ENCODE data around the gene STRIP2. TPM values are rescaled to one million over a fixed set of nuclear protein-coding genes. Genes with fewer than 3 reads are reported as not detected.

STRIP2 gene
- total and polyA plus RNA-seq, 2 experiments from 2014 or later = 4.7 to 10.6 TPM

GRCh38 chr7:129496653-129497052, 62.4 kb downstream of the STRIP2 start (continued):
- TF ChIP-seq, protein P1, sequence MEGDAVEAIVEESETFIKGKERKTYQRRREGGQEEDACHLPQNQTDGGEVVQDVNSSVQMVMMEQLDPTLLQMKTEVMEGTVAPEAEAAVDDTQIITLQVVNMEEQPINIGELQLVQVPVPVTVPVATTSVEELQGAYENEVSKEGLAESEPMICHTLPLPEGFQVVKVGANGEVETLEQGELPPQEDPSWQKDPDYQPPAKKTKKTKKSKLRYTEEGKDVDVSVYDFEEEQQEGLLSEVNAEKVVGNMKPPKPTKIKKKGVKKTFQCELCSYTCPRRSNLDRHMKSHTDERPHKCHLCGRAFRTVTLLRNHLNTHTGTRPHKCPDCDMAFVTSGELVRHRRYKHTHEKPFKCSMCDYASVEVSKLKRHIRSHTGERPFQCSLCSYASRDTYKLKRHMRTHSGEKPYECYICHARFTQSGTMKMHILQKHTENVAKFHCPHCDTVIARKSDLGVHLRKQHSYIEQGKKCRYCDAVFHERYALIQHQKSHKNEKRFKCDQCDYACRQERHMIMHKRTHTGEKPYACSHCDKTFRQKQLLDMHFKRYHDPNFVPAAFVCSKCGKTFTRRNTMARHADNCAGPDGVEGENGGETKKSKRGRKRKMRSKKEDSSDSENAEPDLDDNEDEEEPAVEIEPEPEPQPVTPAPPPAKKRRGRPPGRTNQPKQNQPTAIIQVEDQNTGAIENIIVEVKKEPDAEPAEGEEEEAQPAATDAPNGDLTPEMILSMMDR (conservative IDR thresholded peaks at IDR 0.05; ENCODE audit: low read depth in 2 of 2) = no peak
- TF ChIP-seq NANOG (IDR thresholded peaks at IDR 0.05; ENCODE audit: borderline replicate concordance) (no peak), EZH2 (IDR thresholded peaks at IDR 0.05; ENCODE audit: low read depth, unreplicated experiment) (no peak), REST (IDR thresholded peaks at IDR 0.05; ENCODE audit: unreplicated experiment) (no peak), JUNB (IDR thresholded peaks at IDR 0.05; ENCODE audit: unreplicated experiment) (no peak), ZNF114 (CRISPR knock-in tag; IDR thresholded peaks at IDR 0.05) (no peak), ETS1 (IDR thresholded peaks at IDR 0.05) (no peak), POLR2AphosphoS5 (IDR thresholded peaks at IDR 0.05; ENCODE audit: low read depth) (no peak)

DNA sequence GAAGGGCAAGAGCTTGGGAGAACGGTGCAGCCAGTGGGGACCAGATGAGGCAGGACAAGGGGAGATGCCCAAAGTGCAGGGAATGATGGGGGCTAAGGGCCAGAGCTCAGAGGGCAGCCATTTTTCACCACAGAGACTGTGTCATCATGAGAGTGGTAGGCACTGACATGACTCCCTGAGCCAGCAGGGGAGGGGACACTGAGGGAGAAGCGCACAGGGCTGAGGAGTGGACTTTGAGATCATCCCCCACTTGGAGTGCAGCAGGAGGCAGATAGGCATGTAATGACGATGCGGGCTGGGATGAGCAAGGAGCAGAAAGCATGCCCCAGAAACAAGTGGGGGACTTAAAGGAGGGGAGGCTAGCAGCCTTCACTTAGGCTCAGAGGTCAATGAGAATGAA, 62.9 kb downstream of the STRIP2 start:
- Mint-ChIP-seq H3K4me3 (no peak overlapping the region), H3K27ac (no peak overlapping the region), H3K27me3 (ENCODE audit: insufficient read depth, low read depth, poor library complexity) (peaks cover 20% of the 10 kb centered on the region), H3K36me3 (ENCODE audit: low read depth) (no peaks in the 10 kb centered on the region), H3K9me3 (no peaks in the 10 kb centered on the region; the same call in 2 of the 3 replicates), H3K4me1 (no peaks in the 10 kb centered on the region; the same call in 2 of the 3 replicates)
- Histone ChIP-seq H4K20me1 (replicated peaks; ENCODE audit: insufficient read depth) (no peaks in the 10 kb centered on the region), H3K36me3 (ENCODE audit: insufficient read depth) (no peaks in the 10 kb centered on the region), H3K4me2 (no peak overlapping the region), H3K4me3 (no peak overlapping the region), H3K4me1 (ENCODE audit: insufficient read depth) (peaks cover 4% of the 10 kb centered on the region; the same call in 1 of the 2 replicates), H2AFZ (no peak overlapping the region), H3K27me3 (ENCODE audit: insufficient read depth) (peaks cover 15% of the 10 kb centered on the region), H3F3A (replicated peaks; ENCODE audit: low read depth) (0 out of 2 replicates have a peak, but pooled peaks cover 10% of the 10 kb centered on the region), H3K9me2 (ENCODE audit: insufficient read depth) (no peaks in the 10 kb centered on the region), H3K27ac (ENCODE audit: low read depth) (no peak overlapping the region), H3K79me2 (replicated peaks; ENCODE audit: insufficient read depth) (no peaks in the 10 kb centered on the region)
- ATAC-seq (no peak), DNase-seq (ENCODE audit: low spot score) (no peak)
- TF ChIP-seq CREB1 (CRISPR knock-in tag; IDR thresholded peaks at IDR 0.05; ENCODE audit: low read depth) = no peak
- TF ChIP-seq STAT1 (IDR thresholded peaks at IDR 0.05; ENCODE audit: unreplicated experiment) = no peak
- no peak for TF ChIP-seq ZNF331 (CRISPR knock-in tag; IDR thresholded peaks at IDR 0.05; ENCODE audit: low read depth)
- no peak for TF ChIP-seq JUNB (IDR thresholded peaks at IDR 0.05; ENCODE audit: unreplicated experiment)
- no peak for TF ChIP-seq REST (IDR thresholded peaks at IDR 0.05; ENCODE audit: unreplicated experiment)
- TF ChIP-seq, protein P1 (conservative IDR thresholded peaks at IDR 0.05; ENCODE audit: low read depth in 2 of 2) = no peak
- no peak for TF ChIP-seq POLR2AphosphoS5 (IDR thresholded peaks at IDR 0.05; ENCODE audit: low read depth)
- no peak for TF ChIP-seq NANOG (IDR thresholded peaks at IDR 0.05; ENCODE audit: borderline replicate concordance)
- no peak for TF ChIP-seq ZNF114 (CRISPR knock-in tag; IDR thresholded peaks at IDR 0.05)
- TF ChIP-seq ETS1 (IDR thresholded peaks at IDR 0.05) = no peak
